Heart right ventricle (tissue), 16 donors: Measurements from ENCODE around the gene PTPRD. TPM values are rescaled to one million over a fixed set of nuclear protein-coding genes. Genes with fewer than 3 reads are reported as not detected.

Experiments used
- ATAC-seq, 8 donors: fragments of 200-7000 bp; cut with Tn5 transposase; one replicate each; pipeline ENCODE4 v1.9.1; 2020; ENCODE audit warnings: mild to moderate bottlenecking in 8 of 8, moderate library complexity in 8 of 8, moderate number of reproducible peaks in 1 of 8
- DNase-seq, 2 donors: peaks; one replicate each; pipeline ENCODE4 v3.0.0-alpha.2; 2020
- H3K27ac ChIP-seq, 10 donors: fragments of 200-600 bp; sonication (generic) in 2 of 10; one replicate each; pipeline versions ENCODE4 v1.5.0 to v1.8.0; 2020 to 2022; ENCODE audit warnings: mild to moderate bottlenecking in 3 of 10
- H3K27me3 ChIP-seq, 7 donors: fragments of 200-600 bp; one replicate each; pipeline ENCODE4 v1.8.0; 2021 to 2022; ENCODE audit warnings: mild to moderate bottlenecking in 2 of 7
- H3K36me3 ChIP-seq, 9 donors: fragments of 200-600 bp; sonication (generic) in 1 of 9; one replicate each; pipeline versions ENCODE4 v1.5.0 to v1.8.0; 2020 to 2022; ENCODE audit warnings: mild to moderate bottlenecking in 2 of 9
- H3K4me1 ChIP-seq, 9 donors: fragments of 200-600 bp; sonication (generic) in 1 of 9; one replicate each; pipeline versions ENCODE4 v1.5.0 to v1.8.0; 2020 to 2022; ENCODE audit warnings: mild to moderate bottlenecking in 4 of 9
- H3K4me3 ChIP-seq, 10 donors: fragments of 200-600 bp; sonication (generic) in 2 of 10; one replicate each; pipeline versions ENCODE4 v1.5.0 to v1.8.0; 2020 to 2022; ENCODE audit warnings: mild to moderate bottlenecking in 7 of 10, moderate library complexity in 2 of 10
- H3K9me3 ChIP-seq, 11 donors: fragments of 200-600 bp in 10 of 11; sonication (generic) in 2 of 11; one replicate each; pipeline versions ENCODE4 v1.5.0 to v1.8.0; 2013 to 2022; ENCODE audit warnings: mild to moderate bottlenecking in 2 of 11, control low read depth in 1 of 11, moderate library complexity in 1 of 11
- CTCF ChIP-seq, 9 donors: fragments of 200-600 bp; sonication (generic) in 2 of 9; IDR thresholded peaks; one replicate each; pipeline versions ENCODE4 v1.5.0 to v1.8.0; 2021 to 2022; ENCODE audit warnings: antibody characterized with exemption in 9 of 9, mild to moderate bottlenecking in 5 of 9, moderate library complexity in 1 of 9
- WGBS, 2 donors: extraction: QIAGEN DNeasy Blood & Tissue Kit; methylation state at CpG; one replicate each; pipeline ENCODE4 v1.1.7; 2013; ENCODE audit warnings: inconsistent platforms in 1 of 2; 5-methylcytosine and 5-hydroxymethylcytosine counted together
- intact Hi-C, 10 donors: fragments of 100-400 bp; cut with DNase I; formaldehyde crosslinking; loops; one replicate each; pipeline versions ENCODE4 v1.11.1 to v1.14.2; 2022
- polyA plus RNA-seq, 2 donors: library from polyadenylated mRNA; stranded (reverse); fragments of 200-250 nt; gene quantifications; one replicate each; pipeline ENCODE4 v1.2.3, GENCODE V29; 2013
- total RNA-seq, 10 donors: library from RNA; stranded (reverse); fragmentation: NEBNext Ultra II Directional in 3 of 10; extraction: Animal tissue kit (Norgen Biotek cat#: 25700) in 3 of 10; gene quantifications; one replicate each; pipeline versions ENCODE4 v1.2.1 to v1.2.4, GENCODE V29; 2021 to 2023
- donor health status: Arrhythmogenic right ventricular cardiomyopathy.
- donor health status: ischemic (EF 13 %, LVEDD 7.1; RV severe dilation, severe dysfunction).
- donor health status: healthy with polysubstance abuse.
- donor health status: DM: no; HTN: yes; CAD: no.
- donor health status: DM: no; HTN: no; CAD: no.
- donor health status: ischemic (EF 25% LVEDD 6.9; RV normal size, moderate dysfunction).
- donor health status: ischemic (EF 25% LVEDD 5.7; RV mildly dilated, moderate dysfunction).
- donor health status: healthy.
- donor health status: DM: yes; HTN: yes; CAD: no.
- donor health status: Ischemic cardiomyopathy.
- donor health status: ischemic (EF 35%, LVEDD 5.7; RV mildly dilated, moderate dysfunction).
- donor health status: nonischemic (EF 11% LVEDD 7.7; RV severe dilation, severe dysfunction).
- donor health status: DM: yes; HTN: yes; CAD: no.
- donor health status: PGD.
- donor health status: ischemic (EF 29% LVEDD 5.4; RV normal size, mild dysfunction).
- donor health status: nonischemic (EF 23%, LVEDD 6.1; RV moderate dilation, normal function).

Gene PTPRD
- total and polyA plus RNA-seq, 12 donors = 1.4 to 25.2 (median 13.0) TPM

GRCh38 chr9:8282535-8282934 is 2330.3 kb downstream of the PTPRD start:
- Histone ChIP-seq H3K9me3 (no peaks in the 10 kb centered on the region), H3K4me1 (no peaks in the 10 kb centered on the region), H3K27ac (no peak overlapping the region), H3K4me3 (no peak overlapping the region), H3K36me3 (no peaks in the 10 kb centered on the region), H3K27me3 (peaks cover 0 to 2% (median 0%) of the 10 kb centered on the region in 7 donors)
- intact Hi-C loops = no loop called here
- no peak for ATAC-seq
- WGBS, 2 donors = 75 to 89% methylated on average over 2 of the region's 2 CpGs
- DNase-seq = no peak
- TF ChIP-seq CTCF (IDR thresholded peaks at IDR 0.05) = no peak

GRCh38 chr9:8280811-8281210 is 2332.0 kb downstream of the PTPRD start:
- Histone ChIP-seq H3K27ac (no peak overlapping the region), H3K36me3 (no peaks in the 10 kb centered on the region), H3K4me3 (no peak overlapping the region), H3K4me1 (no peaks in the 10 kb centered on the region), H3K27me3 (peaks cover 0 to 2% (median 0%) of the 10 kb centered on the region in 7 donors), H3K9me3 (peaks cover 0 to 8% (median 0%) of the 10 kb centered on the region in 11 donors)
- 55 to 61% methylated on average over 2 of the region's 2 CpGs for WGBS, 2 donors
- DNase-seq (no peak), ATAC-seq (no peak)
- no peak for TF ChIP-seq CTCF (IDR thresholded peaks at IDR 0.05)
- intact Hi-C loops = no loop called here

- Histone ChIP-seq H3K36me3 (no peaks in the 10 kb centered on the region), H3K27ac (no peak overlapping the region), H3K4me1 (no peaks in the 10 kb centered on the region), H3K4me3 (no peak overlapping the region), H3K9me3 (peaks cover 0 to 11% (median 0%) of the 10 kb centered on the region in 11 donors), H3K27me3 (no peaks in the 10 kb centered on the region)
- 70 to 72% methylated on average over 3 of the region's 3 CpGs for WGBS, 2 donors
- no peak for TF ChIP-seq CTCF (IDR thresholded peaks at IDR 0.05)
- DNase-seq (no peak), ATAC-seq (no peak)
- intact Hi-C loops = no loop called here
Measured at GRCh38 chr9:8278048-8278447, 2334.8 kb downstream of the PTPRD start.

- Histone ChIP-seq H3K4me1 (peaks cover 0 to 3% (median 0%) of the 10 kb centered on the region in 9 donors), H3K9me3 (peaks cover 0 to 11% (median 0%) of the 10 kb centered on the region in 11 donors), H3K4me3 (no peak overlapping the region), H3K27ac (no peak overlapping the region), H3K27me3 (no peaks in the 10 kb centered on the region), H3K36me3 (no peaks in the 10 kb centered on the region)
- no peak for TF ChIP-seq CTCF (IDR thresholded peaks at IDR 0.05)
- no peak for ATAC-seq
- intact Hi-C loops = no loop called here
- no peak for DNase-seq
Measured at GRCh38 chr9:8270235-8270634, 2342.6 kb downstream of the PTPRD start.
